Nephron (organoid): ENCODE measurements around the gene OR51E2.

Experiments
- H3K27ac Mint-ChIP-seq, 3 experiments: 2 replicates each; pipeline ENCODE4 v1.8.0; 2020; ENCODE audit warnings: mixed read lengths in 3 of 3, mild to moderate bottlenecking in 2 of 3, moderate library complexity in 1 of 3
- H3K27me3 Mint-ChIP-seq: 2 replicates; pipeline ENCODE4 v1.8.0; 2021; ENCODE audit warnings: low read depth, mild to moderate bottlenecking, moderate library complexity, mixed read lengths
- H3K36me3 Mint-ChIP-seq: 2 replicates; pipeline ENCODE4 v1.8.0; 2020; ENCODE audit warnings: low read depth, mixed read lengths
- H3K4me1 Mint-ChIP-seq: 2 replicates; pipeline ENCODE4 v1.8.0; 2020; ENCODE audit warnings: mixed read lengths
- H3K4me3 Mint-ChIP-seq, 3 experiments: 2 replicates each; pipeline ENCODE4 v1.8.0; 2020; ENCODE audit warnings: mild to moderate bottlenecking in 3 of 3, mixed read lengths in 3 of 3, moderate library complexity in 2 of 3
- H3K9me3 Mint-ChIP-seq: 2 replicates; pipeline ENCODE4 v1.8.0; 2020; ENCODE audit warnings: mixed read lengths
- TF ChIP-seq, protein P1 (sequence below), 3 experiments: fragments of 200-600 bp; sonication (generic); IDR thresholded peaks; one replicate each; pipeline ENCODE4 v1.5.0; 2021; ENCODE audit warnings: antibody characterized with exemption in 3 of 3; ENCODE audit not compliant: unreplicated experiment in 3 of 3

The OR51E2 gene

GRCh38 chr11:4658629-4659445 lies 38.8 kb downstream of the OR51E2 start:
- no peaks in the 10 kb centered on the region for H3K9me3 Mint-ChIP-seq
- peaks cover 5% of the 10 kb centered on the region for H3K27me3 Mint-ChIP-seq
- no peaks in the 10 kb centered on the region for H3K4me1 Mint-ChIP-seq
- no peak overlapping the region for H3K4me3 Mint-ChIP-seq
- H3K36me3 Mint-ChIP-seq, result no peaks in the 10 kb centered on the region
- H3K27ac Mint-ChIP-seq, result peak overlapping the region; percentile 51 to 94 (median 82)
- TF ChIP-seq, protein P1, sequence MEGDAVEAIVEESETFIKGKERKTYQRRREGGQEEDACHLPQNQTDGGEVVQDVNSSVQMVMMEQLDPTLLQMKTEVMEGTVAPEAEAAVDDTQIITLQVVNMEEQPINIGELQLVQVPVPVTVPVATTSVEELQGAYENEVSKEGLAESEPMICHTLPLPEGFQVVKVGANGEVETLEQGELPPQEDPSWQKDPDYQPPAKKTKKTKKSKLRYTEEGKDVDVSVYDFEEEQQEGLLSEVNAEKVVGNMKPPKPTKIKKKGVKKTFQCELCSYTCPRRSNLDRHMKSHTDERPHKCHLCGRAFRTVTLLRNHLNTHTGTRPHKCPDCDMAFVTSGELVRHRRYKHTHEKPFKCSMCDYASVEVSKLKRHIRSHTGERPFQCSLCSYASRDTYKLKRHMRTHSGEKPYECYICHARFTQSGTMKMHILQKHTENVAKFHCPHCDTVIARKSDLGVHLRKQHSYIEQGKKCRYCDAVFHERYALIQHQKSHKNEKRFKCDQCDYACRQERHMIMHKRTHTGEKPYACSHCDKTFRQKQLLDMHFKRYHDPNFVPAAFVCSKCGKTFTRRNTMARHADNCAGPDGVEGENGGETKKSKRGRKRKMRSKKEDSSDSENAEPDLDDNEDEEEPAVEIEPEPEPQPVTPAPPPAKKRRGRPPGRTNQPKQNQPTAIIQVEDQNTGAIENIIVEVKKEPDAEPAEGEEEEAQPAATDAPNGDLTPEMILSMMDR (IDR thresholded peaks at IDR 0.05; ENCODE audit: unreplicated experiment in 3 of 3), result no peak

DNA sequence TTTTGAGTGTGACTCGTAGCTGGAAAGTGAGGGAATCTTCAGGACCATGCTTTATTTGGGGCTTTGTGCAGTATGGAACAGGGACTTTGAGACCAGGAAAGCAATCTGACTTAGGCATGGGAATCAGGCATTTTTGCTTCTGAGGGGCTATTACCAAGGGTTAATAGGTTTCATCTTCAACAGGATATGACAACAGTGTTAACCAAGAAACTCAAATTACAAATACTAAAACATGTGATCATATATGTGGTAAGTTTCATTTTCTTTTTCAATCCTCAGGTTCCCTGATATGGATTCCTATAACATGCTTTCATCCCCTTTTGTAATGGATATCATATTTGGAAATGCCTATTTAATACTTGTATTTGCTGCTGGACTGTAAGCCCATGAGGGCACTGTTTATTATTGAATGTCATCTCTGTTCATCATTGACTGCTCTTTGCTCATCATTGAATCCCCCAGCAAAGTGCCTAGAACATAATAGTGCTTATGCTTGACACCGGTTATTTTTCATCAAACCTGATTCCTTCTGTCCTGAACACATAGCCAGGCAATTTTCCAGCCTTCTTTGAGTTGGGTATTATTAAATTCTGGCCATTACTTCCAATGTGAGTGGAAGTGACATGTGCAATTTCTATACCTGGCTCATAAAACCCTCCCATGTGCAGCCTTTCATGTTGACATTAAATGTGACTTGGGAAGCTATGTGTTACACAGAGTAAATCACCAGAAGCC lies 42.9 kb downstream of the OR51E2 start:
- Mint-ChIP-seq H3K9me3 (no peaks in the 10 kb centered on the region), H3K36me3 (no peaks in the 10 kb centered on the region), H3K27ac (peak overlapping the region in 1 of 3 experiments; percentile 4), H3K4me1 (no peaks in the 10 kb centered on the region), H3K27me3 (no peaks in the 10 kb centered on the region), H3K4me3 (no peak overlapping the region)
- TF ChIP-seq, protein P1 (IDR thresholded peaks at IDR 0.05; ENCODE audit: unreplicated experiment in 3 of 3), result no peak

- peaks cover 5% of the 10 kb centered on the region for H3K27me3 Mint-ChIP-seq
- TF ChIP-seq, protein P1 (IDR thresholded peaks at IDR 0.05; ENCODE audit: unreplicated experiment in 3 of 3), result no peak
Observed at GRCh38 chr11:4647766-4648165, 49.9 kb downstream of the OR51E2 start.

GRCh38 chr11:4645974-4646373 lies 51.7 kb downstream of the OR51E2 start:
- no peak overlapping the region for H3K27ac Mint-ChIP-seq
- no peaks in the 10 kb centered on the region for H3K36me3 Mint-ChIP-seq
- H3K9me3 Mint-ChIP-seq, result no peaks in the 10 kb centered on the region
- peaks cover 9% of the 10 kb centered on the region for H3K4me1 Mint-ChIP-seq
- peaks cover 5% of the 10 kb centered on the region for H3K27me3 Mint-ChIP-seq
- H3K4me3 Mint-ChIP-seq, result no peak overlapping the region
- TF ChIP-seq, protein P1 (IDR thresholded peaks at IDR 0.05; ENCODE audit: unreplicated experiment in 3 of 3), result no peak

More at GRCh38 chr11:4647766-4648165, 49.9 kb downstream of the OR51E2 start:
- peaks cover 6% of the 10 kb centered on the region for H3K4me1 Mint-ChIP-seq
- no peaks in the 10 kb centered on the region for H3K36me3 Mint-ChIP-seq
- no peak overlapping the region for H3K4me3 Mint-ChIP-seq
- H3K9me3 Mint-ChIP-seq, result no peaks in the 10 kb centered on the region
- no peak overlapping the region for H3K27ac Mint-ChIP-seq

- Mint-ChIP-seq H3K9me3 (no peaks in the 10 kb centered on the region), H3K4me3 (no peak overlapping the region)
Observed at GRCh38 chr11:4644233-4644632, 53.4 kb downstream of the OR51E2 start.

More at GRCh38 chr11:4644233-4644632, 53.4 kb downstream of the OR51E2 start:
- peaks cover 9% of the 10 kb centered on the region for H3K4me1 Mint-ChIP-seq
- peaks cover 5% of the 10 kb centered on the region for H3K27me3 Mint-ChIP-seq
- TF ChIP-seq, protein P1 (IDR thresholded peaks at IDR 0.05; ENCODE audit: unreplicated experiment in 3 of 3), result no peak
- no peaks in the 10 kb centered on the region for H3K36me3 Mint-ChIP-seq
- no peak overlapping the region for H3K27ac Mint-ChIP-seq
